Stimulated activated naive B cell treated with anti-CD40 and anti-IgM and Interleukin-4, amounts not matched to agents 10 μg/mL and 1 μg/mL and 100 μg/mL, for 72 hours (primary cell): ENCODE results near the gene SMG6.
"Not testable (repeated sequence)": the region's sequence is repeated elsewhere in the genome, so short reads cannot be mapped to it uniquely, and the experiment has no call there.

Experiments used
- ATAC-seq, 2 donors: fragments of 150-1000 bp; cut with Tn5 transposase; replicated peaks; 2 replicates each; pipeline ENCODE4 v1.10.0; 2021; ENCODE audit warnings: moderate library complexity in 1 of 2
- DNase-seq: peaks from one replicate; pipeline ENCODE4 v3.0.0; 2021
- H3K27ac Mint-ChIP-seq: one replicate; pipeline ENCODE4 v1.8.0; 2022; ENCODE audit warnings: mild to moderate bottlenecking, mixed read lengths
- H3K27me3 Mint-ChIP-seq, 2 donors: one replicate each; pipeline ENCODE4 v1.8.0; 2022; ENCODE audit warnings: mixed read lengths in 2 of 2
- H3K36me3 Mint-ChIP-seq, 2 donors: one replicate each; pipeline ENCODE4 v1.8.0; 2022; ENCODE audit warnings: mixed read lengths in 2 of 2, mild to moderate bottlenecking in 1 of 2
- H3K4me1 Mint-ChIP-seq, 2 donors: one replicate each; pipeline ENCODE4 v1.8.0; 2022; ENCODE audit warnings: mixed read lengths in 2 of 2, mild to moderate bottlenecking in 1 of 2
- H3K4me3 Mint-ChIP-seq, 2 donors: one replicate each; pipeline ENCODE4 v1.8.0; 2022; ENCODE audit warnings: mild to moderate bottlenecking in 2 of 2, mixed read lengths in 2 of 2, moderate library complexity in 1 of 2
- H3K9me3 Mint-ChIP-seq, 2 donors: one replicate each; pipeline ENCODE4 v1.8.0; 2022; ENCODE audit warnings: mixed read lengths in 2 of 2, mild to moderate bottlenecking in 1 of 2

Gene SMG6

DNA sequence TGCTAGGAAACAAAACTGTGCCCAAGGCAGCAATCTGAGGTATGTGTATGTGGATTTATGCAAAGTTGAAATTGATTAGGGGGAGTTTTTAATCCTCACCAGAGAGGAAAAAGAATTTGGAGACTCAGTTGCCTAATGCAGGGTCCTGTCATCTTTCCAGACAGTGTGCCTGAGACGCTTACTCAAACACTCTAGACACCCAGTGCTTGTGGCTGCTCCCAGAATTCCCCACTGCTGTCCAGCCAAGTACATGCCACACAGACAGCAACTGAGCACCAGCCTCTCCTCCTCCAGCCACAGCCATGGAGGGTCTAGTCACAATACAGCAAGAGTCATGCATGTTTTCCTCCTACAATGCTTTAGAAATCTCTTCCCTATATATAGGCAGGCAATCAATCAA lies 130.6 kb downstream of the SMG6 start:
- no peak overlapping the region for H3K27ac Mint-ChIP-seq
- H3K27me3 Mint-ChIP-seq, result no peaks in the 10 kb centered on the region
- ATAC-seq, result no peak
- DNase-seq, result no peak
- H3K9me3 Mint-ChIP-seq, result no peaks in the 10 kb centered on the region
- no peak overlapping the region for H3K4me3 Mint-ChIP-seq
- peaks cover 0 to 2% of the 10 kb centered on the region in 2 donors for H3K4me1 Mint-ChIP-seq
- H3K36me3 Mint-ChIP-seq, result peaks cover 43 to 50% of the 10 kb centered on the region in 2 donors

DNA sequence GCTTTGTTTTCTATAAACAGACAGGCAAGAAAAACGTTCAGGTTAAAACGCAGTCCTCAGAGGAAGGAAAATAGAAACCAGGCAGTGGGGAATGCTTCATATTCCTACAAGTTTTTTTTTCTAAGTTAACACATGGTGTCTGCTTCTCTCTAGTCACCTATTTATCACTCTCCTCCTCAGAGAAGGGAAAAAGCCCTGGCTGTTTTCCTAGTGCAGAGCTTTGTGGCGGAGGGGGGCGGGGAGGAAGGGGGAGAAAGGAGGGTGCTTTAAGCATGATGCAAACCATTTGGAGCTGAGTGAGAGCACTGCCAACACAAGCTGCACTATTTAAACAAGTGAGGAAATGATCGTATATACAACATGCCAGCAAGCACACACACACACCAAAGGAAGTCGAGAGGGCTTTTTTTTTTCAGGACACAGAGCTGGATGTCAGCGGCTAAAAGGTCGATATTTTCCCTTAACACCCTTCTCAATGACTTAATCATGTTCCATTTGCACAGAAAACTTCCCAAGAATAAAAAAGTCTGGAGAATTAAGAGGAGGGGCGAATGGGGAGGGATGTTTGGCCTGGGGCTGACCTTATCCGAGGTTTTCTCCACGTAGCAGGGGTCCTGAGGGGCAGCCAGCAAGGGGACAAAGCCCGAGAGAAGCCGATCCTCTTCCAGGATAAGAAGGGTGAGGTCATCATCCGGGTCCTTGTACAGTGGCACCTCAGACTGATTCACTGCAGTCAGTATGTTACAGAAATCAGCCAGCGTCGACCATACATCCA lies 131.3 kb downstream of the SMG6 start:
- Mint-ChIP-seq H3K4me1 (peaks cover 0 to 2% of the 10 kb centered on the region in 2 donors), H3K9me3 (no peaks in the 10 kb centered on the region), H3K4me3 (no peak overlapping the region), H3K27ac (no peak overlapping the region), H3K27me3 (no peaks in the 10 kb centered on the region), H3K36me3 (peaks cover 40 to 44% of the 10 kb centered on the region in 2 donors)
- DNase-seq, result no peak
- ATAC-seq, result no peak

DNA sequence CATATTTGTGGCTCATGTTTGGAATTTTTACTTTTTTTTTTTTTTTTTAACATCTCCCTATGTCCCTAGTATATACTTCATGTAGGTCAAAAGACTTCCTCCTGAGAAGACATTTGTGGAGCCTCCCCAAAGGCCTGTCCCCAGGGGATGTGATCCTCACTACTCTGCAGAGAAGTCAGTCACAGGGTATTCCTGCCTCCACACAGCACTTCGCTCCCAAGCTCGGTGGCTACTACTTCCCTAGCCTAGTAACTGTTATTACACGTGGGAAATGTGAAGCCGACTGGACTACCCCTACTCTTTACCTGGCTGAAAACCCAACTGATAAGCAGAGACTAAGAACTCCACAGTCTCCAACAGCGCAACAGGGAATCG lies 131.9 kb downstream of the SMG6 start:
- Mint-ChIP-seq H3K4me1 (peaks cover 0 to 2% of the 10 kb centered on the region in 2 donors), H3K27me3 (no peaks in the 10 kb centered on the region), H3K9me3 (no peaks in the 10 kb centered on the region), H3K36me3 (peaks cover 40 to 43% of the 10 kb centered on the region in 2 donors), H3K4me3 (no peak overlapping the region), H3K27ac (no peak overlapping the region)
- DNase-seq (no peak), ATAC-seq (no peak)

DNA sequence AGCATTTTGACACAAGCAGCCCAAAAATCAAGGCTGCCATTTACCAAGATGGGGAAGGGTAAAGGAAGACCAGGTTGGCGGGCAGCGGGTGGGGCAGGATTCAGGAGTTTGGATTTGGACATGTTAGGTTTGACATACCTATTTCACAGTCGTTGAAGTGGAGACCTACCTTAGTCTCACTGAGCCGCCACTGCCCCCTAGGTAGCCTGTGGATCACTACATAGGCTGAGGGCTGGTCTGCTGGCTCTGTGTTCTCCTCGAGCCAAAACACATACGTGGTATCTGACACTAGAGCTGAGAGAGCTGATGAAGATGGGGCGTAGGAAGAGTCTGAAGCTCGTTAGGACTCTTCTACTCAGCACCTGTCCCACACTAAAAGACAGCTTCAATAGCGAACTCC lies 133.6 kb downstream of the SMG6 start:
- peak; percentile 78 to 87 for ATAC-seq
- Mint-ChIP-seq H3K27me3 (no peaks in the 10 kb centered on the region), H3K4me3 (no peak overlapping the region), H3K9me3 (no peaks in the 10 kb centered on the region), H3K27ac (no peak overlapping the region), H3K4me1 (no peaks in the 10 kb centered on the region), H3K36me3 (peaks cover 37 to 39% of the 10 kb centered on the region in 2 donors)
- DNase-seq, result peak; percentile 13

DNA sequence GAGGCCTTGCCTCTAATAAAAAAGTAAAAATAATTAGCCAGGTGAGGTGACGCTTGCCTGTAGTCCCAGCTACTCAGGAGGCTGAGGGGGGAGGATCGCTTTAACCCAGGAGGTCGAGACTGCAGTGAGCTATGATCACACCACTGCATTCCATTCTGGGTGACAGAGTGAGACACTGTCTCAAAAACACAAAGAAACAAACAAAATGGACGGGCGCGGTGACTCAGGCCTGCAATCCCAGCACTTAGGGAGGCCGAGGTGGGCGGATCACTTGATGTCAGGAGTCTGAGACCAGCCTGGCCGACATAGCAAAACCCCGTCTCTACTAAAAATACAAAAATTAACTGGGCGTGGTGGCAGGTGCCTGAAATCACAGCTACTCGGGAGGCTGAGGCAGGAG lies 137.9 kb downstream of the SMG6 start:
- H3K27me3 Mint-ChIP-seq, H3K9me3 Mint-ChIP-seq, ATAC-seq, H3K4me1 Mint-ChIP-seq, H3K4me3 Mint-ChIP-seq, H3K27ac Mint-ChIP-seq, DNase-seq: not testable (repeated sequence)
- H3K36me3 Mint-ChIP-seq, result peaks cover 24 to 34% of the 10 kb centered on the region in 2 donors

DNA sequence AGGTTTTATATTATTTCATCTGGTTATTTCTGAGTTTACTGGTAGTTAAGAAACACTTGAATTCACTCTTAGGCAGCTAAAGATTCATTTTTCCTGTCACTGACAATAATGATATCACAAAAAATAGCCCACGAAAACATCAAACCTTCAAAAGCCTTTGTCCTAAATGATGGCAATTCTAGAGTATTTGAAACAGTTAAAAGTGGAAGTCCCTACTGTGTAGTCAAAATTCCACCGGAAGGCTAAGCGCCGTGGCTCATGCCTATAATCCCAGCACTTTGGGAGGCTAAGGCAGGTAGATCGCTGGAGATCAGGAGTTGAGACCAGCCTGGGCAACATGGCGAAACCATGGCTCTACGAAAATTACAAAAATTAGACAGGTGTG lies 145.2 kb downstream of the SMG6 start:
- Mint-ChIP-seq H3K4me1 (peaks cover 9 to 19% of the 10 kb centered on the region in 2 donors), H3K27me3 (no peaks in the 10 kb centered on the region), H3K4me3 (no peak overlapping the region), H3K36me3 (peaks cover 18 to 32% of the 10 kb centered on the region in 2 donors), H3K9me3 (no peaks in the 10 kb centered on the region), H3K27ac (no peak overlapping the region)
- ATAC-seq (no peak), DNase-seq (no peak)

DNA sequence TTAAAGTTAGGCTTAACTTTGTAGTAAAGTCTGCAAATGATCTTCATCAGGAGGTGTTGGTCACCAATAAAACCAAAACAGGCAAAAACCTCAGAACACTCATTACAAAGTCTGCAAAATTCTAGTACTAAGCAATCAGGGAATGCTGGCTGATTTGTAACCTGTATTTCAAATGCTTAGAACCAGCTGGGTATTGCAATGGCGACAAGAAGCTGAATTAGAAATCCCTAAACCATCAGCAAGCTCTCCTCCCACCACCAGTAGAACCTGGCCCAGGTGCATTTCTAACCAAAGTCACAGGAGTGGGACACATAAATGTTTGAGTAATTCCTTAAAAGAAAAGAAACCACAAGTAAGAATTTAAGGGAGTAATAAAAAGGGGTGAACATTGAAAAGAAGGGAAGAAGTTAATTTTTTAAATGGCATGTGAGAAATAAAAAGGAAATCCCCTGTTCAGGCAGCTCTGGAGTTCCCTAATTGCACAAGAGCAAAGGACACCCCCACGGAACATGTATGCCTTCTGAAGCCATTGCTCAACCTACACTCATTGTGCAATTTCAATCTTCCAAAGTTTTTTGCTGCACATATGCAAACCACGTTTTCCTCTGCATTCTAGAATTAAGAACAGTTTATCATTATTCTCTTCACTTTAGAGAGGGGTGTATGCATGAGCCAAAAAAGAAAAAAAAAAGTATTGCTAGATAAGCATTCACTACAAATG lies 145.8 kb downstream of the SMG6 start:
- H3K27ac Mint-ChIP-seq, result no peak overlapping the region
- H3K36me3 Mint-ChIP-seq, result peaks cover 22 to 36% of the 10 kb centered on the region in 2 donors
- no peak for DNase-seq
- no peak overlapping the region for H3K4me3 Mint-ChIP-seq
- peak in 1 of 2 donors; percentile 36 for ATAC-seq
- H3K9me3 Mint-ChIP-seq, result no peaks in the 10 kb centered on the region
- peaks cover 9 to 19% of the 10 kb centered on the region in 2 donors for H3K4me1 Mint-ChIP-seq
- no peaks in the 10 kb centered on the region for H3K27me3 Mint-ChIP-seq

DNA sequence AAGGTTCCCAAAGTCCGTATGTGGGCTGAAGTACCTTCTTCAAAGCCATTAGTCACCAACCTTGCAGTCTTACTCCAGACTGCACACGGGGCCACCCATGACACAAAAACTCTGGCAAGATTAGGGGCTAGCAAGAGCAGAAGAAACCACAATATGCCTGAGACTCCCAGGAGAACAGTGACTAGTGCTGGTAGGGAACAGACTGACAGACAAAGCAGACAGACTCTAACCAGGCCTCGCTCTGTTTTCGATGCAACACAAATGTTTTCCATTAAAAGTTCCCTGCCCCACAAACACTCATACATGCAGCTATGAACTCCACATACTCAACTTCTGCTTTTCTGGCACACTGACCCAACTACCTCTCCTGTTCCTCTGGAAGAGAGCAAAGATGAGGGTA lies 146.5 kb downstream of the SMG6 start:
- Mint-ChIP-seq H3K27me3 (no peaks in the 10 kb centered on the region), H3K36me3 (peaks cover 22 to 33% of the 10 kb centered on the region in 2 donors), H3K9me3 (no peaks in the 10 kb centered on the region), H3K27ac (no peak overlapping the region), H3K4me1 (peaks cover 9 to 19% of the 10 kb centered on the region in 2 donors), H3K4me3 (no peak overlapping the region)
- DNase-seq (no peak), ATAC-seq (peak; percentile 66 to 69)

DNA sequence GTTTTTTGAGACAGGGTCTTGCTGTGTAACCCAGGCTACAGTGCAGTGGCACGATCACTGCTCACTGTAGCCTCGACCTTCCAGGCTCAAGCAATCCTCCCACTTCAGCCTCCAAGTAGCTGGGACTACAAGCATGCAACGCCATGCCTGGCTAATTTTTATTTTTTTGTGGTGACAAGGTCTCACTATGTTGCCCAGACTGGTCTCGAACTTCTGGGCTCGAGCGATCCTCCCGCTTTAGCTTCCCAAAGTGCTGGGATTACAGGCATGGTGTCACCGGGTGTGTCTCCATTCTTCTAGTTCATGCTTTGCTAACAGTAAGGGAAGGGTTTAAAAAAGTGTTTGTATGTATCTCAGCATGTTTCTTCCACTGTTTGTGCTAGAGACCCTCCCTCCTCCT lies 146.9 kb downstream of the SMG6 start:
- Mint-ChIP-seq H3K4me1 (peaks cover 9 to 22% of the 10 kb centered on the region in 2 donors), H3K27me3 (no peaks in the 10 kb centered on the region), H3K36me3 (peaks cover 22 to 33% of the 10 kb centered on the region in 2 donors), H3K4me3 (no peak overlapping the region), H3K9me3 (no peaks in the 10 kb centered on the region), H3K27ac (no peak overlapping the region)
- no peak for DNase-seq
- no peak for ATAC-seq

DNA sequence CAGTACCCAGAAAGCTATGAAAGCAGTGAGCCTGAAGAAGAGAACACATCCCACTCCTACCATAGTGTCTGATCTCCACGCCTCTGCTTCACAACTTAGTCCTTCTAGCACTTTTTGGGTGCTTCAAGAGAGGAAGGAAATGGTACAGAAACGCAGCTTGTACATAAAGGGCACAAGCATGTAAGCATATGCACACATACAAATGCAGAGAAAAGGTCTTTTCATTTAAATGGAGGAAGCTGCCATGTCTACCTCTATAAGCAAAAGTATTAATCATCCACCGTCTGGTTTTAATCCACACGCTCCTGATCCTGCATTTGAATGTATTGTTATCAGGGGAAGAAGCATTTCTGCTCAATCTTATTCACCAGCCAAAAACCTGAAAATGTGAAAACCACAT lies 148.0 kb downstream of the SMG6 start:
- H3K4me1 Mint-ChIP-seq, result peaks cover 9 to 32% of the 10 kb centered on the region in 2 donors
- no peaks in the 10 kb centered on the region for H3K27me3 Mint-ChIP-seq
- no peak for DNase-seq
- peaks cover 22 to 29% of the 10 kb centered on the region in 2 donors for H3K36me3 Mint-ChIP-seq
- no peaks in the 10 kb centered on the region for H3K9me3 Mint-ChIP-seq
- H3K27ac Mint-ChIP-seq, result no peak overlapping the region
- ATAC-seq, result no peak
- H3K4me3 Mint-ChIP-seq, result no peak overlapping the region

DNA sequence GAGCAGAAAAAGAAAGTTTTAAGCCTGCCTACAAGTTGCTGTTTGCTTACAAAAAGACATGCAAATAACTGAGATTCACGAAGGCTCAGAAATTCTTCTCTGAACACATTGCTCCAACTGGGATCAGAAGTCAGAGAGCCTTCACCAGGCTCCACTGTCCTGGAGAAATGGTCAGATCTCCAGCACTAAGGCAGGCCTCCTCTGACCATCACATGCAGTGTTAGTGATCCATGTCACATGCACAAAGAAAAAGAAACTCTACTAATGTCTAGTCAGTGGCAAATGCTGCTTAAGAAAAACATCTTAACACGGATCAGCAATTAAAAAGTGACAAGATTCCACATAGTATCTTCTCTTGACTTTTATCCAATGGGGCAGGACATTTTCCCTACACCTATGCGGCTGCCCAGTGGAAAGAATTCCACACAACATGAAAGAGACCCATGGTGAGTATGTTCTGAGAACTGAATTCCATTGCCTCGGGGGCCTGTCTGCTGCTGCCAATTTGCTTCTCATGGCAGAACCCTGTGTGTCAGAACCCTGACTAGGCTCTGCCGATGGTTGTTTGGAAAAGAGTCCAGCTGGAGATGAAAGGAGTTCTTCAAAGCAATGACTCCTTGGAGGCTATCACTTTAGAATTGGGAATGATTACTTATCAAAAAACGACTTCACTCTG lies 152.1 kb downstream of the SMG6 start:
- no peak overlapping the region for H3K4me3 Mint-ChIP-seq

DNA sequence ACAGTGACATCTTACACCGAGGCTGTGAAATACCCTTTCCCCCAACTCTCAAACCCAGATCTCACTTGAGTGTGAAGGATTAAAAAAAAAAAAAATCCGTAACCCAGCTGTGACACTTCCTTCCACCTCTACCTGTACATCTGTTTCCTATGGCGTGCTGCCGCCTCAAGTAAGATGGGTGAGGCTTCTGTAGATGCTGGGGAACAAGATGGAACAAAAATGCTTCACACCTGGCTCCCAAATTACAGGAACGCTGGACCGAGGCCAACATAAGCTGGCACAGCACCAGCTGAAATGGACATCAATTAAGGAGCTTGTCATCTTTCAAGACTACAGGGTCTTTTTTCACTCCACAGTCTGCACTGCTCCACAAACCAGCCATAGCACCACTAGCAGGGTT lies 152.8 kb downstream of the SMG6 start:
- Mint-ChIP-seq H3K9me3 (no peaks in the 10 kb centered on the region), H3K36me3 (peaks cover 34 to 39% of the 10 kb centered on the region in 2 donors), H3K27ac (no peak overlapping the region), H3K4me1 (peaks cover 1 to 14% of the 10 kb centered on the region in 2 donors), H3K4me3 (no peak overlapping the region), H3K27me3 (no peaks in the 10 kb centered on the region)
- DNase-seq (no peak), ATAC-seq (no peak)

More for the DNA sequence above, 152.1 kb downstream of the SMG6 start:
- H3K27ac Mint-ChIP-seq, result no peak overlapping the region
- peaks cover 0 to 14% of the 10 kb centered on the region in 2 donors for H3K4me1 Mint-ChIP-seq
- no peak for ATAC-seq
- peaks cover 34 to 39% of the 10 kb centered on the region in 2 donors for H3K36me3 Mint-ChIP-seq
- DNase-seq, result no peak
- H3K9me3 Mint-ChIP-seq, result no peaks in the 10 kb centered on the region
- H3K27me3 Mint-ChIP-seq, result no peaks in the 10 kb centered on the region

DNA sequence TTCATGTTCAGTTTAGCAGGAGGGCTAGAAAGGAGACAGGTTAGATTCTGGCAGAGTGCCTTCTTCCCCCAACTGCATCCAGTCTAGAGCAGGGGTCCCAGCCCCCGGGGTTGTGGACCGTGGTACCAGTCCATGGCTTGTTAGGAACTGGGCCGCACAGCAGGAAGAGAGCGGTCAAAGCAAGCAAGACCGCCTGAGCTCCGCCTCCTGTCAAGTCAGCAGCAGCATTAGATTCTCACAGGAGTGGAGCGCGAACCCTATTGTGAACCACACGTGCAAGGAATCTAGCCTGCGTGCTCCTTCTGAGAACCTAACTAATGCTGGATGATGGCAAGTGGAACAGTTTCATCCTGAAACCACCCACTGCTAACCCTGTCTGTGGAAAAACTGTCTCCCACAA lies 153.7 kb downstream of the SMG6 start:
- H3K4me3 Mint-ChIP-seq, result no peak overlapping the region
- H3K27ac Mint-ChIP-seq, result no peak overlapping the region
- peaks cover 29 to 36% of the 10 kb centered on the region in 2 donors for H3K36me3 Mint-ChIP-seq
- no peaks in the 10 kb centered on the region for H3K27me3 Mint-ChIP-seq
- H3K9me3 Mint-ChIP-seq, result no peaks in the 10 kb centered on the region
- H3K4me1 Mint-ChIP-seq, result peaks cover 1 to 14% of the 10 kb centered on the region in 2 donors
- DNase-seq (no peak), ATAC-seq (no peak)

DNA sequence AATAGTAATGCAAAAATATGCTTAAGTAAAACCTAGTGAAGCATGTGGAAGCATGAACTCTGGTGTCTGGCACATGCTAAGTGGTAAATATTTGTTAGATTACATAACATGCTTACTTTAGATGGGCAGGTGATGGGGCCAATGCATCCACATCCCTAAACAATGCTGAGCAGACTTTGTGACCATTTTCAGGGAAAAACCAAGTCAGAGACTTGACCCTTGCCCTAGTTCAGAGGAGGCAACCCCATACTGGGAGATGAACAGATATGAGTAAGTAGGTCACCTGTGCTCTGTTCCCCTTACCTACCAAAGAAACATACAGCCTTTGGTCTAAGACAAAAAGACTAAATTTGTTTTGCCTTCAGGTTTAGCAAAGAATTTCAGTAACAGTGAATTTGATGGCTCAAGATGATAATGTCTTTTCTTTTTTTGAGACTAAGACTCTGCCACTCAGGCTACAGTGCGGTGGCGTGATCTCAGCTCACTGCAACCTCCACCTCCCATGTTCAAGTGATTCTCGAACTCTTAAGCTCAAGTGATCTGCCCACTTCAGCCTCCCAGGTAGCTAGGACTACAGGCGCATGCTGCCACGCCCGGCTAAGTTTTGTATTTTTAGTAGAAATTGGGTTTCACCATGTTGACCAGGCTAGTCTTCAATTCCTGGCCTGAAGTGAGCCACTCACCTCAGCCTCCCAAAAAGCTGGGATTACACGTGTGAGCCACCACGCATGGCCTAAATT lies 157.3 kb downstream of the SMG6 start:
- H3K27ac Mint-ChIP-seq, result no peak overlapping the region

More for the DNA sequence above, 157.3 kb downstream of the SMG6 start:
- ATAC-seq (no peak), DNase-seq (no peak)
- H3K27me3 Mint-ChIP-seq, result no peaks in the 10 kb centered on the region
- peaks cover 19 to 21% of the 10 kb centered on the region in 2 donors for H3K36me3 Mint-ChIP-seq
- no peaks in the 10 kb centered on the region for H3K9me3 Mint-ChIP-seq
- no peak overlapping the region for H3K4me3 Mint-ChIP-seq
- H3K4me1 Mint-ChIP-seq, result peaks cover 1 to 6% of the 10 kb centered on the region in 2 donors
